CD4-positive, alpha-beta T cell (primary cell): ENCODE results near the gene AGFG2. TPM values are rescaled to one million over a fixed set of nuclear protein-coding genes. Genes with fewer than 3 reads are reported as not detected.

Experiments
- ATAC-seq: fragments of 200-7000 bp; cut with Tn5 transposase; one replicate; pipeline ENCODE4 v1.10.0; 2022; ENCODE audit warnings: mild to moderate bottlenecking; ENCODE audit not compliant: poor library complexity
- CTCF ChIA-PET: fragments of 350-600 bp; sonication (Branson Sonifier 250); formaldehyde crosslinking; loops from one replicate; lab custom pipeline; 2021; ENCODE audit warnings: antibody characterized with exemption, inconsistent platforms; lab: Charles Lee
- POLR2A ChIA-PET: fragments of 350-600 bp; sonication (Branson Sonifier 250); formaldehyde crosslinking; loops from one replicate; lab custom pipeline; 2021; ENCODE audit warnings: antibody characterized with exemption, inconsistent platforms; lab: Charles Lee
- DNase-seq, 14 experiments: peaks; one replicate each; pipeline ENCODE4 v3.0.0-alpha.2; 2013 to 2020; ENCODE audit warnings: mixed read lengths in 2 of 14
- H3K27ac ChIP-seq, 2 donors: one replicate each; pipeline versions ENCODE4 v1.5.1 to v1.7.0; 2013; ENCODE audit warnings: low read length in 2 of 2, low read depth in 1 of 2, mild to moderate bottlenecking in 1 of 2
- H3K27me3 ChIP-seq, 2 experiments: 1 replicate in 1 of 2; 2 replicates in 1 of 2; pipeline versions ENCODE4 v1.6.1 to v1.7.0; 2013; ENCODE audit warnings: low read length in 2 of 2, control low read depth in 1 of 2, mild to moderate bottlenecking in 1 of 2, moderate library complexity in 1 of 2; ENCODE audit not compliant: insufficient read depth in 2 of 2, control insufficient read depth in 1 of 2
- H3K36me3 ChIP-seq: one replicate; pipeline ENCODE4 v1.6.1; 2013; ENCODE audit warnings: low read length, control low read depth; ENCODE audit not compliant: insufficient read depth
- H3K4me1 ChIP-seq: one replicate; pipeline ENCODE4 v1.6.1; 2013; ENCODE audit warnings: low read length, control low read depth; ENCODE audit not compliant: insufficient read depth
- H3K4me3 ChIP-seq: one replicate; pipeline ENCODE4 v1.5.1; 2013; ENCODE audit warnings: mild to moderate bottlenecking, low read length, moderate library complexity
- H3K9me3 ChIP-seq, 2 experiments: 1 replicate in 1 of 2; 2 replicates in 1 of 2; pipeline versions ENCODE4 v1.6.1 to v1.7.0; 2013; ENCODE audit warnings: low read length in 2 of 2, mild to moderate bottlenecking in 2 of 2, control low read depth in 1 of 2, moderate library complexity in 1 of 2; ENCODE audit not compliant: control insufficient read depth in 1 of 2, insufficient read depth in 1 of 2
- H3K27ac Mint-ChIP-seq: one replicate; pipeline ENCODE4 v1.8.0; 2020; ENCODE audit warnings: mixed read lengths
- H3K27me3 Mint-ChIP-seq: one replicate; pipeline ENCODE4 v1.8.0; 2021; ENCODE audit warnings: mixed read lengths
- H3K36me3 Mint-ChIP-seq: one replicate; pipeline ENCODE4 v1.8.0; 2021; ENCODE audit warnings: low read depth, mixed read lengths
- H3K4me1 Mint-ChIP-seq: one replicate; pipeline ENCODE4 v1.8.0; 2021; ENCODE audit warnings: low read depth, mixed read lengths
- H3K4me3 Mint-ChIP-seq: one replicate; pipeline ENCODE4 v1.8.0; 2020; ENCODE audit warnings: mild to moderate bottlenecking, mixed read lengths
- H3K9me3 Mint-ChIP-seq: one replicate; pipeline ENCODE4 v1.8.0; 2020; ENCODE audit warnings: mixed read lengths
- CTCF ChIP-seq: fragments of 200-600 bp; IDR thresholded peaks from one replicate; pipeline ENCODE4 v1.8.0; 2022; ENCODE audit warnings: antibody characterized with exemption, mild to moderate bottlenecking
- intact Hi-C, 2 experiments: fragments of 100-400 bp; cut with DNase I in 1 of 2; cut with micrococcal nuclease in 1 of 2; formaldehyde crosslinking; loops; one replicate each; pipeline versions ENCODE4 v1.15.1 to v1.9.0; 2023 to 2025; cut with DNase I, micrococcal nuclease
- total RNA-seq, 174 experiments: library from RNA in 2 of 174; stranded (reverse) in 2 of 174; gene quantifications; one replicate each; pipeline ENCODE4 v1.2.3 and lab custom pipeline; 2021 to 2026

The AGFG2 gene
- total RNA-seq, 2 experiments from 2014 or later = 6.6 to 9.9 TPM

- H3K4me3 ChIP-seq = no peak overlapping the region
- H3K9me3 ChIP-seq = no peaks in the 10 kb centered on the region
- H3K36me3 ChIP-seq = peaks cover 23% of the 10 kb centered on the region
- H3K27me3 ChIP-seq = no peaks in the 10 kb centered on the region
- peak overlapping the region; percentile 23 to 34 for H3K27ac ChIP-seq
- POLR2A ChIA-PET = interaction anchor here (1.4 to 6.6 kb wide), 2 partner anchors 17 to 139 kb away, joined by 4 to 92 read pairs; partner anchors contain the start of genes FBXO24, LRCH4 and ZCWPW1
- peaks cover 62% of the 10 kb centered on the region for H3K4me1 ChIP-seq
- no peak for TF ChIP-seq CTCF
- Mint-ChIP-seq H3K27me3 (no peaks in the 10 kb centered on the region), H3K36me3 (peaks cover 26% of the 10 kb centered on the region), H3K4me3 (no peak overlapping the region), H3K27ac (peak overlapping the region; percentile 42), H3K4me1 (peaks cover 41% of the 10 kb centered on the region), H3K9me3 (no peaks in the 10 kb centered on the region)
- DNase-seq = no peak
- CTCF ChIA-PET = interaction anchor here (2.1 kb wide), 1 partner anchor 8 kb away, joined by 8 read pairs; no protein-coding TSS in a partner anchor
- no peak for ATAC-seq
- intact Hi-C loops = no loop called here
These were observed 28.8 kb downstream of the AGFG2 start for GRCh38 chr7:100567751-100568175.

DNA sequence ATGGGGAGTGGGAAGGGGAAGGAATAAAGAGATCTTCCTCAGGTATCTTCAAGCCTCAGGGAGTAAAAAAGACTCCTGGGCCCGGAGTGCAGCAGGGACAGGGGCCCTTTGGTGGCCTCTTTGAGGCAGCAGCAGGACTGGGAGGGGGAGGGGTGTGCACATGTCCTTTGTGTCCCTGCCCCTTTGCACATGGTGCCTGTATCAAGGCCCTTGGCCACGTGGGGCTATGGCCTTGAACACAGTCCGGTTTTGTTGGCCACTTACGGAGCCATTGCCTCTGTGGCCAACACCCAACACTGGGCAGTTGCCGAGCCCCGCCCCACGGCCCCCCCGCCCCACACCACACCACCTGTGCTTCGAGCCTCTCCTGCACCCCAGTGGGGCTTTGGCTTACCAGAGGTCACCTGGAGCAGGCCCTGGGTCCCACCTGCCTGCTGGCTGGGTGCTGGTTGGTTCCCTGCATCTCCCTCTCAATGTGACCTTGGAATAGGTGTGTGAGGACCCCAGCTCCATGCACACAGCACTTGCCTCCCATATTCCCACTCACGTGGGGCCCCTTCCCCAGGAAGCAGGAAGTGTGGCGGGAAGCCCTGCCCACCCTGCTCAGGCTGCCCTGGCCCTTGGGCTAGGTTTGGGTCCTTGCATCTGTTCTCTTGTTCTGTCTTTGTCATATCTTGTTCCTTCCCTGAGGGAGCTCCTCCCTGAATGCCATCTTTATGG, 29.3 kb downstream of the AGFG2 start:
- Mint-ChIP-seq H3K36me3 (peaks cover 22% of the 10 kb centered on the region), H3K4me1 (peaks cover 41% of the 10 kb centered on the region), H3K4me3 (no peak overlapping the region), H3K27ac (peak overlapping the region; percentile 72), H3K27me3 (no peaks in the 10 kb centered on the region), H3K9me3 (no peaks in the 10 kb centered on the region)
- Histone ChIP-seq H3K4me3 (no peak overlapping the region), H3K36me3 (peaks cover 21% of the 10 kb centered on the region), H3K9me3 (no peaks in the 10 kb centered on the region), H3K4me1 (peaks cover 63% of the 10 kb centered on the region), H3K27ac (peak overlapping the region in 1 of 2 donors; percentile 66), H3K27me3 (no peaks in the 10 kb centered on the region)
- TF ChIP-seq CTCF = no peak
- ChIA-PET CTCF (interaction anchor here (1.1 to 2.1 kb wide), 2 partner anchors 8 to 21 kb away, joined by 5 to 8 read pairs; no protein-coding TSS in a partner anchor), POLR2A (interaction anchor here (0.6 to 6.6 kb wide), 6 partner anchors 17 to 140 kb away, joined by 3 to 92 read pairs (median 4); partner anchors contain the start of genes FBXO24, LRCH4 and ZCWPW1)
- intact Hi-C loops = no loop called here
- DNase-seq (no peak), ATAC-seq (no peak)

- Histone ChIP-seq H3K4me1 (peaks cover 56% of the 10 kb centered on the region), H3K9me3 (no peaks in the 10 kb centered on the region), H3K4me3 (peak overlapping the region; percentile 46), H3K27me3 (no peaks in the 10 kb centered on the region), H3K36me3 (peaks cover 24% of the 10 kb centered on the region), H3K27ac (peak overlapping the region; percentile 22 to 66)
- peak overlapping the region; percentile 62 for H3K4me3 Mint-ChIP-seq
- ChIA-PET POLR2A (interaction anchor here (0.6 to 6.6 kb wide), 7 partner anchors 16 to 403 kb away, joined by 3 to 92 read pairs (median 4); partner anchors contain the start of genes FBXO24, LRCH4 and ZCWPW1), CTCF (interaction anchor here (0.6 to 2.1 kb wide), 4 partner anchors 9 to 23 kb away, joined by 3 to 8 read pairs (median 4); partner anchors contain the start of genes FBXO24 and LRCH4)
- ATAC-seq (peak; percentile 28), DNase-seq (peak in 10 of 14 experiments; percentile 30 to 74 (median 50))
- H3K9me3 Mint-ChIP-seq = no peaks in the 10 kb centered on the region
- no peaks in the 10 kb centered on the region for H3K27me3 Mint-ChIP-seq
- H3K4me1 Mint-ChIP-seq = peaks cover 34% of the 10 kb centered on the region
- peak; percentile 45 for TF ChIP-seq CTCF
- H3K36me3 Mint-ChIP-seq = peaks cover 16% of the 10 kb centered on the region
- peak overlapping the region; percentile 72 for H3K27ac Mint-ChIP-seq
- intact Hi-C loops = no loop called here
These were observed 30.2 kb downstream of the AGFG2 start for GRCh38 chr7:100568896-100569844.
